ENCODE measurements around the gene DNAAF2. TPM values are rescaled to one million over a fixed set of nuclear protein-coding genes. Genes with fewer than 3 reads are reported as not detected.

Gene DNAAF2
- total and polyA plus RNA-seq, 4 donors = 4.2 to 8.2 (median 5.3) TPM

DNA sequence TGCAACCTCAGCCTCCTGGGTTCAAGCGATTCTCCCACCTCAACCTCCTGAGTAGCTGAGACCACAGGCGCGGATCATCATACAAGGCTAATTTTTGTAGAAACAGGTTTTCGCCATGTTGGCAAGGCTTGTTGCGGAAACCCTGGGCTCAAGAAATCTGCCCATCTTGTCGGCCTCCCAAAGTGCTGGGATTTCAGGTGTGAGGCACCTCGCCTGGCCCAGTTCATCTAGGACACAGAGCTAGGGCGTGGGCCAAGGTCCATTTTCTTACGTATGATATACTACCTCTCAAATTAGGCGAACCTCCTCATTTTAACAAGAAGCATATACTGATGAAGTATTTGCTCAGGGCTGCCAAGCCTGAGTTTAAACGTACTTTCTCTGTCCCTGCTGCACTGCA, 51.0 kb downstream of the DNAAF2 start:
- no peaks in the 10 kb centered on the region for H3K27me3 ChIP-seq (ENCODE audit: control insufficient read depth in 4 of 4, insufficient read depth in 4 of 4, low read length in 3 of 4)
- no peaks in the 10 kb centered on the region for H3K9me3 ChIP-seq (ENCODE audit: control insufficient read depth in 4 of 4, low read length in 3 of 4)
- no peak overlapping the region for H3K9ac ChIP-seq (ENCODE audit: low read depth in 1 of 2, low read length in 2 of 2)
- TF ChIP-seq GABPA (IDR thresholded peaks at IDR 0.05 in 1 of 2, conservative IDR thresholded peaks at IDR 0.05 in 1 of 2) (no peak), FOXA1 (IDR thresholded peaks at IDR 0.05) (no peak), YY1 (IDR thresholded peaks at IDR 0.05) (no peak), RXRA (IDR thresholded peaks at IDR 0.05) (no peak), HNF4G (IDR thresholded peaks at IDR 0.05) (no peak), RAD21 (IDR thresholded peaks at IDR 0.05) (no peak), HNF4A (conservative IDR thresholded peaks at IDR 0.05) (no peak), NR2F2 (IDR thresholded peaks at IDR 0.05) (no peak), SP1 (IDR thresholded peaks at IDR 0.05) (no peak)
- TF ChIP-seq, protein P1, sequence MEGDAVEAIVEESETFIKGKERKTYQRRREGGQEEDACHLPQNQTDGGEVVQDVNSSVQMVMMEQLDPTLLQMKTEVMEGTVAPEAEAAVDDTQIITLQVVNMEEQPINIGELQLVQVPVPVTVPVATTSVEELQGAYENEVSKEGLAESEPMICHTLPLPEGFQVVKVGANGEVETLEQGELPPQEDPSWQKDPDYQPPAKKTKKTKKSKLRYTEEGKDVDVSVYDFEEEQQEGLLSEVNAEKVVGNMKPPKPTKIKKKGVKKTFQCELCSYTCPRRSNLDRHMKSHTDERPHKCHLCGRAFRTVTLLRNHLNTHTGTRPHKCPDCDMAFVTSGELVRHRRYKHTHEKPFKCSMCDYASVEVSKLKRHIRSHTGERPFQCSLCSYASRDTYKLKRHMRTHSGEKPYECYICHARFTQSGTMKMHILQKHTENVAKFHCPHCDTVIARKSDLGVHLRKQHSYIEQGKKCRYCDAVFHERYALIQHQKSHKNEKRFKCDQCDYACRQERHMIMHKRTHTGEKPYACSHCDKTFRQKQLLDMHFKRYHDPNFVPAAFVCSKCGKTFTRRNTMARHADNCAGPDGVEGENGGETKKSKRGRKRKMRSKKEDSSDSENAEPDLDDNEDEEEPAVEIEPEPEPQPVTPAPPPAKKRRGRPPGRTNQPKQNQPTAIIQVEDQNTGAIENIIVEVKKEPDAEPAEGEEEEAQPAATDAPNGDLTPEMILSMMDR (IDR thresholded peaks at IDR 0.05; ENCODE audit: low read depth, low read length, missing input control) = no peak
- TF ChIP-seq, protein P2, sequence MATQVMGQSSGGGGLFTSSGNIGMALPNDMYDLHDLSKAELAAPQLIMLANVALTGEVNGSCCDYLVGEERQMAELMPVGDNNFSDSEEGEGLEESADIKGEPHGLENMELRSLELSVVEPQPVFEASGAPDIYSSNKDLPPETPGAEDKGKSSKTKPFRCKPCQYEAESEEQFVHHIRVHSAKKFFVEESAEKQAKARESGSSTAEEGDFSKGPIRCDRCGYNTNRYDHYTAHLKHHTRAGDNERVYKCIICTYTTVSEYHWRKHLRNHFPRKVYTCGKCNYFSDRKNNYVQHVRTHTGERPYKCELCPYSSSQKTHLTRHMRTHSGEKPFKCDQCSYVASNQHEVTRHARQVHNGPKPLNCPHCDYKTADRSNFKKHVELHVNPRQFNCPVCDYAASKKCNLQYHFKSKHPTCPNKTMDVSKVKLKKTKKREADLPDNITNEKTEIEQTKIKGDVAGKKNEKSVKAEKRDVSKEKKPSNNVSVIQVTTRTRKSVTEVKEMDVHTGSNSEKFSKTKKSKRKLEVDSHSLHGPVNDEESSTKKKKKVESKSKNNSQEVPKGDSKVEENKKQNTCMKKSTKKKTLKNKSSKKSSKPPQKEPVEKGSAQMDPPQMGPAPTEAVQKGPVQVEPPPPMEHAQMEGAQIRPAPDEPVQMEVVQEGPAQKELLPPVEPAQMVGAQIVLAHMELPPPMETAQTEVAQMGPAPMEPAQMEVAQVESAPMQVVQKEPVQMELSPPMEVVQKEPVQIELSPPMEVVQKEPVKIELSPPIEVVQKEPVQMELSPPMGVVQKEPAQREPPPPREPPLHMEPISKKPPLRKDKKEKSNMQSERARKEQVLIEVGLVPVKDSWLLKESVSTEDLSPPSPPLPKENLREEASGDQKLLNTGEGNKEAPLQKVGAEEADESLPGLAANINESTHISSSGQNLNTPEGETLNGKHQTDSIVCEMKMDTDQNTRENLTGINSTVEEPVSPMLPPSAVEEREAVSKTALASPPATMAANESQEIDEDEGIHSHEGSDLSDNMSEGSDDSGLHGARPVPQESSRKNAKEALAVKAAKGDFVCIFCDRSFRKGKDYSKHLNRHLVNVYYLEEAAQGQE (IDR thresholded peaks at IDR 0.05) = no peak
- TF ChIP-seq, protein P3, sequence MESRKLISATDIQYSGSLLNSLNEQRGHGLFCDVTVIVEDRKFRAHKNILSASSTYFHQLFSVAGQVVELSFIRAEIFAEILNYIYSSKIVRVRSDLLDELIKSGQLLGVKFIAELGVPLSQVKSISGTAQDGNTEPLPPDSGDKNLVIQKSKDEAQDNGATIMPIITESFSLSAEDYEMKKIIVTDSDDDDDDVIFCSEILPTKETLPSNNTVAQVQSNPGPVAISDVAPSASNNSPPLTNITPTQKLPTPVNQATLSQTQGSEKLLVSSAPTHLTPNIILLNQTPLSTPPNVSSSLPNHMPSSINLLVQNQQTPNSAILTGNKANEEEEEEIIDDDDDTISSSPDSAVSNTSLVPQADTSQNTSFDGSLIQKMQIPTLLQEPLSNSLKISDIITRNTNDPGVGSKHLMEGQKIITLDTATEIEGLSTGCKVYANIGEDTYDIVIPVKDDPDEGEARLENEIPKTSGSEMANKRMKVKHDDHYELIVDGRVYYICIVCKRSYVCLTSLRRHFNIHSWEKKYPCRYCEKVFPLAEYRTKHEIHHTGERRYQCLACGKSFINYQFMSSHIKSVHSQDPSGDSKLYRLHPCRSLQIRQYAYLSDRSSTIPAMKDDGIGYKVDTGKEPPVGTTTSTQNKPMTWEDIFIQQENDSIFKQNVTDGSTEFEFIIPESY (IDR thresholded peaks at IDR 0.05) = no peak
- H3K4me1 ChIP-seq (ENCODE audit: control insufficient read depth in 4 of 4, insufficient read depth in 4 of 4, low read length in 3 of 4) = peaks cover 4 to 16% (median 7%) of the 10 kb centered on the region in 4 donors
- WGBS = 86% methylated on average over 11 of the region's 11 CpGs
- DNase-seq (ENCODE audit: low spot score) = no peak
- no peak overlapping the region for H3K27ac ChIP-seq (ENCODE audit: low read depth in 1 of 2, low read length in 2 of 2)
- H3K4me3 ChIP-seq (ENCODE audit: low read depth in 1 of 3, low read length in 3 of 3) = no peak overlapping the region
- H3K36me3 ChIP-seq (ENCODE audit: control insufficient read depth in 4 of 4, insufficient read depth in 3 of 4, low read depth in 1 of 4, low read length in 3 of 4) = peaks cover 3 to 21% (median 16%) of the 10 kb centered on the region in 4 donors

- H3K9me3 ChIP-seq (ENCODE audit: control insufficient read depth in 4 of 4, low read length in 3 of 4) = no peaks in the 10 kb centered on the region
- TF ChIP-seq TAF1 (conservative IDR thresholded peaks at IDR 0.05) (no peak), NR2F2 (IDR thresholded peaks at IDR 0.05) (no peak), SP1 (IDR thresholded peaks at IDR 0.05) (no peak), FOXA1 (IDR thresholded peaks at IDR 0.05) (no peak), FOXA2 (IDR thresholded peaks at IDR 0.05) (no peak), YY1 (IDR thresholded peaks at IDR 0.05) (no peak), RAD21 (IDR thresholded peaks at IDR 0.05) (no peak), HNF4G (IDR thresholded peaks at IDR 0.05) (no peak), GABPA (IDR thresholded peaks at IDR 0.05 in 1 of 2, conservative IDR thresholded peaks at IDR 0.05 in 1 of 2) (no peak), JUND (IDR thresholded peaks at IDR 0.05) (no peak)
- TF ChIP-seq, protein P4, sequence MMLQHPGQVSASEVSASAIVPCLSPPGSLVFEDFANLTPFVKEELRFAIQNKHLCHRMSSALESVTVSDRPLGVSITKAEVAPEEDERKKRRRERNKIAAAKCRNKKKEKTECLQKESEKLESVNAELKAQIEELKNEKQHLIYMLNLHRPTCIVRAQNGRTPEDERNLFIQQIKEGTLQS (IDR thresholded peaks at IDR 0.05) = no peak
- TF ChIP-seq, protein P5, sequence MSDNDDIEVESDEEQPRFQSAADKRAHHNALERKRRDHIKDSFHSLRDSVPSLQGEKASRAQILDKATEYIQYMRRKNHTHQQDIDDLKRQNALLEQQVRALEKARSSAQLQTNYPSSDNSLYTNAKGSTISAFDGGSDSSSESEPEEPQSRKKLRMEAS (IDR thresholded peaks at IDR 0.05) = no peak
- TF ChIP-seq, protein P1 (IDR thresholded peaks at IDR 0.05; ENCODE audit: low read depth, low read length, missing input control) = no peak
- TF ChIP-seq, protein P2 (IDR thresholded peaks at IDR 0.05) = no peak
- H3K27ac ChIP-seq (ENCODE audit: low read depth in 1 of 2, low read length in 2 of 2) = no peak overlapping the region
- H3K27me3 ChIP-seq (ENCODE audit: control insufficient read depth in 4 of 4, insufficient read depth in 4 of 4, low read length in 3 of 4) = no peaks in the 10 kb centered on the region
- DNase-seq (ENCODE audit: low spot score) = no peak
- H3K4me3 ChIP-seq (ENCODE audit: low read depth in 1 of 3, low read length in 3 of 3) = no peak overlapping the region
- H3K36me3 ChIP-seq (ENCODE audit: control insufficient read depth in 4 of 4, insufficient read depth in 3 of 4, low read depth in 1 of 4, low read length in 3 of 4) = peaks cover 3 to 21% (median 16%) of the 10 kb centered on the region in 4 donors
- no peak overlapping the region for H3K9ac ChIP-seq (ENCODE audit: low read depth in 1 of 2, low read length in 2 of 2)
- WGBS = 80% methylated on average over 6 of the region's 6 CpGs
- H3K4me1 ChIP-seq (ENCODE audit: control insufficient read depth in 4 of 4, insufficient read depth in 4 of 4, low read length in 3 of 4) = peaks cover 4 to 16% (median 7%) of the 10 kb centered on the region in 4 donors
Observed at GRCh38 chr14:49583629-49584028, 51.4 kb downstream of the DNAAF2 start.

Measured in liver (tissue), 9 donors.